BLaER1 treated with 17β-estradiol and CSF1 and Interleukin-3, amounts not matched to agents 10 nM and 100 nM (cell line): ENCODE data around the gene ASB18.

Experiments
- H3K27ac ChIP-seq, 11 experiments: shearing (Covaris generic); formaldehyde crosslinking; 2 replicates each; pipeline ENCODE4 v1.8.1; 2022
- H3K27me3 ChIP-seq, 11 experiments: shearing (Covaris generic); formaldehyde crosslinking; 2 replicates each; pipeline ENCODE4 v1.8.1; 2022
- H3K36me3 ChIP-seq, 11 experiments: shearing (Covaris generic); formaldehyde crosslinking; 2 replicates each; pipeline ENCODE4 v1.8.1; 2022
- H3K4me1 ChIP-seq, 10 experiments: shearing (Covaris generic); formaldehyde crosslinking; 2 replicates each; pipeline ENCODE4 v1.8.1; 2022
- H3K4me2 ChIP-seq, 11 experiments: shearing (Covaris generic); formaldehyde crosslinking; 2 replicates each; pipeline ENCODE4 v1.8.1; 2022
- H3K4me3 ChIP-seq, 10 experiments: shearing (Covaris generic); formaldehyde crosslinking; 2 replicates each; pipeline ENCODE4 v1.8.1; 2022
- H3K9ac ChIP-seq, 11 experiments: shearing (Covaris generic); formaldehyde crosslinking; 2 replicates each; pipeline ENCODE4 v1.8.1; 2022
- H3K9me3 ChIP-seq, 11 experiments: shearing (Covaris generic); formaldehyde crosslinking; replicated peaks in 1 of 11; 2 replicates each; pipeline ENCODE4 v1.8.1; 2022
- H4K20me1 ChIP-seq, 11 experiments: shearing (Covaris generic); formaldehyde crosslinking; 2 replicates each; pipeline ENCODE4 v1.8.1; 2022
- Cebpa-rat ChIP-seq, 11 experiments: shearing (Covaris generic); IDR thresholded peaks; 2 replicates each; pipeline ENCODE4 v1.8.1; 2022

The ASB18 gene

GRCh38 chr2:236262238-236262637, 2.0 kb downstream of the ASB18 start:
- 0 out of 22 replicates have a peak, but pooled peaks cover 0 to 8% (median 0%) of the 10 kb centered on the region in 11 experiments for H3K36me3 ChIP-seq
- peaks cover 31 to 56% (median 39%) of the 10 kb centered on the region in 11 experiments for H3K9me3 ChIP-seq
- no peaks in the 10 kb centered on the region for H4K20me1 ChIP-seq
- no peak overlapping the region for H3K4me3 ChIP-seq
- no peak for TF ChIP-seq Cebpa-rat (IDR thresholded peaks at IDR 0.05)
- H3K27ac ChIP-seq = no peak overlapping the region
- no peak overlapping the region for H3K4me2 ChIP-seq
- H3K27me3 ChIP-seq = no peaks in the 10 kb centered on the region
- no peak overlapping the region for H3K9ac ChIP-seq
- H3K4me1 ChIP-seq = no peaks in the 10 kb centered on the region

- Histone ChIP-seq H3K4me2 (no peak overlapping the region), H3K9ac (no peak overlapping the region), H4K20me1 (no peaks in the 10 kb centered on the region), H3K27me3 (no peaks in the 10 kb centered on the region), H3K9me3 (peaks cover 31 to 56% (median 39%) of the 10 kb centered on the region in 11 experiments), H3K36me3 (0 out of 22 replicates have a peak, but pooled peaks cover 0 to 8% (median 0%) of the 10 kb centered on the region in 11 experiments), H3K4me3 (no peak overlapping the region), H3K27ac (no peak overlapping the region), H3K4me1 (no peaks in the 10 kb centered on the region)
- no peak for TF ChIP-seq Cebpa-rat (IDR thresholded peaks at IDR 0.05)
Observed at GRCh38 chr2:236261452-236261851, 2.8 kb downstream of the ASB18 start.

- H3K9me3 ChIP-seq = peaks cover 31 to 44% (median 36%) of the 10 kb centered on the region in 11 experiments
Observed at GRCh38 chr2:236259371-236259770, 4.8 kb downstream of the ASB18 start.

GRCh38 chr2:236257575-236257974, 6.6 kb downstream of the ASB18 start:
- H3K27ac ChIP-seq = no peak overlapping the region
- no peak overlapping the region for H3K9ac ChIP-seq
- H4K20me1 ChIP-seq = no peaks in the 10 kb centered on the region
- peaks cover 22 to 35% (median 25%) of the 10 kb centered on the region in 11 experiments for H3K9me3 ChIP-seq
- no peak overlapping the region for H3K4me3 ChIP-seq
- H3K27me3 ChIP-seq = no peaks in the 10 kb centered on the region
- TF ChIP-seq Cebpa-rat (IDR thresholded peaks at IDR 0.05) = no peak
- H3K4me2 ChIP-seq = no peak overlapping the region
- H3K4me1 ChIP-seq = no peaks in the 10 kb centered on the region
- 0 out of 22 replicates have a peak, but pooled peaks cover 0 to 8% (median 0%) of the 10 kb centered on the region in 11 experiments for H3K36me3 ChIP-seq

More at GRCh38 chr2:236259371-236259770, 4.8 kb downstream of the ASB18 start:
- Histone ChIP-seq H3K9ac (no peak overlapping the region), H3K4me2 (no peak overlapping the region), H3K4me1 (no peaks in the 10 kb centered on the region), H3K27ac (no peak overlapping the region), H3K4me3 (no peak overlapping the region), H3K36me3 (0 out of 22 replicates have a peak, but pooled peaks cover 0 to 8% (median 0%) of the 10 kb centered on the region in 11 experiments), H3K27me3 (no peaks in the 10 kb centered on the region), H4K20me1 (no peaks in the 10 kb centered on the region)
- TF ChIP-seq Cebpa-rat (IDR thresholded peaks at IDR 0.05) = no peak

GRCh38 chr2:236257136-236257535, 7.1 kb downstream of the ASB18 start:
- H3K4me1 ChIP-seq = no peaks in the 10 kb centered on the region
- TF ChIP-seq Cebpa-rat (IDR thresholded peaks at IDR 0.05) = no peak
- no peak overlapping the region for H3K4me3 ChIP-seq
- no peak overlapping the region for H3K4me2 ChIP-seq
- H3K9me3 ChIP-seq = peaks cover 18 to 30% (median 21%) of the 10 kb centered on the region in 11 experiments
- no peaks in the 10 kb centered on the region for H4K20me1 ChIP-seq
- H3K27ac ChIP-seq = no peak overlapping the region
- H3K27me3 ChIP-seq = no peaks in the 10 kb centered on the region
- H3K9ac ChIP-seq = no peak overlapping the region
- H3K36me3 ChIP-seq = 0 out of 22 replicates have a peak, but pooled peaks cover 0 to 6% (median 0%) of the 10 kb centered on the region in 11 experiments

GRCh38 chr2:236256366-236256985, 7.7 kb downstream of the ASB18 start:
- no peak for TF ChIP-seq Cebpa-rat (IDR thresholded peaks at IDR 0.05)
- H3K4me3 ChIP-seq = no peak overlapping the region

GRCh38 chr2:236254674-236255073, 9.5 kb downstream of the ASB18 start:
- no peaks in the 10 kb centered on the region for H3K4me1 ChIP-seq
- H3K27me3 ChIP-seq = no peaks in the 10 kb centered on the region
- no peak for TF ChIP-seq Cebpa-rat (IDR thresholded peaks at IDR 0.05)
- no peaks in the 10 kb centered on the region for H4K20me1 ChIP-seq
- H3K9ac ChIP-seq = no peak overlapping the region
- no peak overlapping the region for H3K27ac ChIP-seq
- no peaks in the 10 kb centered on the region for H3K36me3 ChIP-seq
- no peak overlapping the region for H3K4me3 ChIP-seq
- no peak overlapping the region for H3K4me2 ChIP-seq
- H3K9me3 ChIP-seq = peaks cover 0 to 6% (median 0%) of the 10 kb centered on the region in 11 experiments; a peak in 3 of 22 replicates

More at GRCh38 chr2:236256366-236256985, 7.7 kb downstream of the ASB18 start:
- Histone ChIP-seq H3K27me3 (no peaks in the 10 kb centered on the region), H3K4me1 (no peaks in the 10 kb centered on the region), H3K27ac (no peak overlapping the region), H4K20me1 (no peaks in the 10 kb centered on the region), H3K4me2 (no peak overlapping the region), H3K9me3 (peaks cover 11 to 24% (median 14%) of the 10 kb centered on the region in 11 experiments), H3K9ac (no peak overlapping the region), H3K36me3 (0 out of 22 replicates have a peak, but pooled peaks cover 0 to 4% (median 0%) of the 10 kb centered on the region in 11 experiments)

- no peak for TF ChIP-seq Cebpa-rat (IDR thresholded peaks at IDR 0.05)
- Histone ChIP-seq H3K4me2 (no peak overlapping the region), H3K4me1 (peaks cover 0 to 6% (median 0%) of the 10 kb centered on the region in 10 experiments; a peak in 1 of 20 replicates), H3K27me3 (no peaks in the 10 kb centered on the region), H3K27ac (no peak overlapping the region), H3K4me3 (no peak overlapping the region), H3K36me3 (no peaks in the 10 kb centered on the region), H3K9me3 (no peaks in the 10 kb centered on the region), H3K9ac (no peak overlapping the region), H4K20me1 (no peaks in the 10 kb centered on the region)
Observed at GRCh38 chr2:236254001-236254400, 10.2 kb downstream of the ASB18 start.

- Histone ChIP-seq H3K4me3 (no peak overlapping the region), H3K9me3 (peaks cover 0 to 8% (median 0%) of the 10 kb centered on the region in 11 experiments; a peak in 2 of 22 replicates), H3K27me3 (no peaks in the 10 kb centered on the region), H3K4me2 (no peak overlapping the region), H3K36me3 (no peaks in the 10 kb centered on the region), H3K4me1 (peaks cover 0 to 6% (median 0%) of the 10 kb centered on the region in 10 experiments; a peak in 1 of 20 replicates), H3K9ac (no peak overlapping the region), H4K20me1 (no peaks in the 10 kb centered on the region), H3K27ac (no peak overlapping the region)
- no peak for TF ChIP-seq Cebpa-rat (IDR thresholded peaks at IDR 0.05)
Observed at GRCh38 chr2:236252602-236253001, 11.6 kb downstream of the ASB18 start.
